ES-I3 (cell line): ENCODE data around the gene NUB1.

Experiments
- H3K36me3 ChIP-seq: 2 replicates; pipeline ENCODE4 v1.6.1; 2013; ENCODE audit warnings: mild to moderate bottlenecking, low read length, control low read depth, moderate library complexity; ENCODE audit not compliant: insufficient read depth
- H3K4me1 ChIP-seq: 2 replicates; pipeline ENCODE4 v1.6.1; 2013; ENCODE audit warnings: mild to moderate bottlenecking, control low read depth, low read length; ENCODE audit not compliant: insufficient read depth
- H3K9ac ChIP-seq: 2 replicates; pipeline ENCODE4 v1.6.1; 2013; ENCODE audit warnings: low read depth, mild to moderate bottlenecking, low read length, moderate library complexity
- H3K9me3 ChIP-seq: 2 replicates; pipeline ENCODE4 v1.6.1; 2013; ENCODE audit warnings: mild to moderate bottlenecking, low read length, moderate library complexity; ENCODE audit not compliant: control insufficient read depth, insufficient read depth

Gene NUB1

GRCh38 chr7:151309311-151309710, 32.3 kb upstream of the NUB1 start:
- Histone ChIP-seq H3K9ac (no peak overlapping the region), H3K36me3 (no peaks in the 10 kb centered on the region), H3K9me3 (no peaks in the 10 kb centered on the region), H3K4me1 (no peaks in the 10 kb centered on the region)

- Histone ChIP-seq H3K9ac (no peak overlapping the region), H3K4me1 (no peaks in the 10 kb centered on the region), H3K9me3 (no peaks in the 10 kb centered on the region), H3K36me3 (no peaks in the 10 kb centered on the region)
Observed at GRCh38 chr7:151310578-151310977, 31.0 kb upstream of the NUB1 start.

- no peaks in the 10 kb centered on the region for H3K9me3 ChIP-seq
- H3K9ac ChIP-seq: no peak overlapping the region
- no peaks in the 10 kb centered on the region for H3K36me3 ChIP-seq
- no peaks in the 10 kb centered on the region for H3K4me1 ChIP-seq
Observed at GRCh38 chr7:151311294-151311864, 30.2 kb upstream of the NUB1 start.

- H3K9me3 ChIP-seq: no peaks in the 10 kb centered on the region
- no peak overlapping the region for H3K9ac ChIP-seq
- no peaks in the 10 kb centered on the region for H3K4me1 ChIP-seq
- H3K36me3 ChIP-seq: no peaks in the 10 kb centered on the region
Observed at GRCh38 chr7:151312356-151312755, 29.3 kb upstream of the NUB1 start.

- Histone ChIP-seq H3K9ac (no peak overlapping the region), H3K4me1 (no peaks in the 10 kb centered on the region), H3K9me3 (no peaks in the 10 kb centered on the region), H3K36me3 (no peaks in the 10 kb centered on the region)
Observed at GRCh38 chr7:151312831-151313809, 28.5 kb upstream of the NUB1 start.

- no peaks in the 10 kb centered on the region for H3K4me1 ChIP-seq
- no peak overlapping the region for H3K9ac ChIP-seq
- no peaks in the 10 kb centered on the region for H3K9me3 ChIP-seq
- H3K36me3 ChIP-seq: no peaks in the 10 kb centered on the region
Observed at GRCh38 chr7:151313857-151314256, 27.8 kb upstream of the NUB1 start.

- Histone ChIP-seq H3K36me3 (no peaks in the 10 kb centered on the region), H3K9ac (no peak overlapping the region), H3K9me3 (peaks cover 4% of the 10 kb centered on the region; the same call in 1 of the 2 replicates), H3K4me1 (no peaks in the 10 kb centered on the region)
Observed at GRCh38 chr7:151314401-151314800, 27.2 kb upstream of the NUB1 start.

- Histone ChIP-seq H3K9me3 (peaks cover 10% of the 10 kb centered on the region; the same call in 1 of the 2 replicates), H3K4me1 (no peaks in the 10 kb centered on the region), H3K36me3 (no peaks in the 10 kb centered on the region), H3K9ac (no peak overlapping the region)
Observed at GRCh38 chr7:151315038-151315655, 26.5 kb upstream of the NUB1 start.

GRCh38 chr7:151316896-151317295, 24.7 kb upstream of the NUB1 start:
- Histone ChIP-seq H3K36me3 (no peaks in the 10 kb centered on the region), H3K9me3 (peaks cover 14% of the 10 kb centered on the region), H3K9ac (no peak overlapping the region), H3K4me1 (no peaks in the 10 kb centered on the region)

- Histone ChIP-seq H3K36me3 (no peaks in the 10 kb centered on the region), H3K9me3 (peaks cover 14% of the 10 kb centered on the region), H3K9ac (no peak overlapping the region), H3K4me1 (no peaks in the 10 kb centered on the region)
Observed at GRCh38 chr7:151317936-151318335, 23.7 kb upstream of the NUB1 start.

- Histone ChIP-seq H3K9ac (no peak overlapping the region), H3K4me1 (no peaks in the 10 kb centered on the region), H3K36me3 (no peaks in the 10 kb centered on the region), H3K9me3 (peaks cover 14% of the 10 kb centered on the region)
Observed at GRCh38 chr7:151319189-151319588, 22.4 kb upstream of the NUB1 start.

- Histone ChIP-seq H3K36me3 (no peaks in the 10 kb centered on the region), H3K9ac (no peak overlapping the region), H3K4me1 (no peaks in the 10 kb centered on the region), H3K9me3 (peaks cover 14% of the 10 kb centered on the region)
Observed at GRCh38 chr7:151320263-151320845, 21.3 kb upstream of the NUB1 start.

GRCh38 chr7:151321341-151321740, 20.3 kb upstream of the NUB1 start:
- H3K9ac ChIP-seq: no peak overlapping the region
- peaks cover 14% of the 10 kb centered on the region for H3K9me3 ChIP-seq
- H3K36me3 ChIP-seq: no peaks in the 10 kb centered on the region
- H3K4me1 ChIP-seq: no peaks in the 10 kb centered on the region

- Histone ChIP-seq H3K4me1 (no peaks in the 10 kb centered on the region), H3K9ac (no peak overlapping the region), H3K9me3 (peaks cover 14% of the 10 kb centered on the region), H3K36me3 (no peaks in the 10 kb centered on the region)
Observed at GRCh38 chr7:151322906-151323305, 18.7 kb upstream of the NUB1 start.
